ENCODE data around the gene ZBTB20. TPM values are rescaled to one million over a fixed set of nuclear protein-coding genes. Genes with fewer than 3 reads are reported as not detected.

ZBTB20 gene
- total and polyA plus RNA-seq, 12 donors: 0.57 to 105 (median 86.8) TPM

DNA sequence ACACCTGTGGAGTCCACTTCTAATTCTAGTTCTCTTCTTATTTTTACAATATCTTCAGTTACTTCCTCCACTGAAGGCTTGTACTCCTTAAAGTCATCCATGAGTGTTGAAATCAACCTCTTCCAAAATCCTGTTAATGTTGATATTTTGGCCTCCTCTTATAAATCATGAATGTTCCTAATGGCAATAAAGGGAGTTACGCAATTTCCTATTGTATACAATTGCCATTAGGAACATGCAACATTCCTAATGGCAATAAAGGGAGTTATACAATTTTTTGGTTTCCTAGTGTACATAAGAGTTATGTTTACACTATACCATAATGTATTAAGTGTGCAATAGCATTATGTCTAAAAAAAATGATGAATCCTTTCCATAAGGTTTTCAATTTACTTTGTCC lies 862.4 kb downstream of the ZBTB20 start:
- WGBS, 2 donors: 93 to 97% methylated on average over 1 of the region's 1 CpG
- ATAC-seq (no peak), DNase-seq (no peak)
- no peaks in the 10 kb centered on the region for H3K36me3 ChIP-seq
- no peak overlapping the region for H3K4me3 ChIP-seq
- H3K27me3 ChIP-seq: no peaks in the 10 kb centered on the region
- H3K27ac ChIP-seq: no peak overlapping the region
- no peaks in the 10 kb centered on the region for H3K4me1 ChIP-seq
- TF ChIP-seq, protein P1, sequence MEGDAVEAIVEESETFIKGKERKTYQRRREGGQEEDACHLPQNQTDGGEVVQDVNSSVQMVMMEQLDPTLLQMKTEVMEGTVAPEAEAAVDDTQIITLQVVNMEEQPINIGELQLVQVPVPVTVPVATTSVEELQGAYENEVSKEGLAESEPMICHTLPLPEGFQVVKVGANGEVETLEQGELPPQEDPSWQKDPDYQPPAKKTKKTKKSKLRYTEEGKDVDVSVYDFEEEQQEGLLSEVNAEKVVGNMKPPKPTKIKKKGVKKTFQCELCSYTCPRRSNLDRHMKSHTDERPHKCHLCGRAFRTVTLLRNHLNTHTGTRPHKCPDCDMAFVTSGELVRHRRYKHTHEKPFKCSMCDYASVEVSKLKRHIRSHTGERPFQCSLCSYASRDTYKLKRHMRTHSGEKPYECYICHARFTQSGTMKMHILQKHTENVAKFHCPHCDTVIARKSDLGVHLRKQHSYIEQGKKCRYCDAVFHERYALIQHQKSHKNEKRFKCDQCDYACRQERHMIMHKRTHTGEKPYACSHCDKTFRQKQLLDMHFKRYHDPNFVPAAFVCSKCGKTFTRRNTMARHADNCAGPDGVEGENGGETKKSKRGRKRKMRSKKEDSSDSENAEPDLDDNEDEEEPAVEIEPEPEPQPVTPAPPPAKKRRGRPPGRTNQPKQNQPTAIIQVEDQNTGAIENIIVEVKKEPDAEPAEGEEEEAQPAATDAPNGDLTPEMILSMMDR (IDR thresholded peaks at IDR 0.05): no peak
- intact Hi-C loops (cut with DNase I): no loop called here
- H3K9me3 ChIP-seq: peaks cover 0 to 3% (median 0%) of the 10 kb centered on the region in 11 donors

Small RNA genes lying within 50 kb of the gene (microRNA-seq; reads per million reads assigned to microRNA genes)
- gene MIR4796: 3.6 to 4.6 reads per million in 2 donors

All from heart right ventricle (tissue), 16 donors.